OCI-LY1 (cell line): ENCODE results near the gene PIGZ.

Source experiments
- CTCF ChIP-seq: fragments of 200-600 bp; sonication (generic), shearing (Covaris generic); IDR thresholded peaks from 2 replicates; pipeline ENCODE4 v1.5.1; 2017; ENCODE audit warnings: mild to moderate bottlenecking, antibody characterized with exemption, low read length, moderate library complexity, mixed read lengths
- EZH2 ChIP-seq: fragments of 200-600 bp; sonication (generic), shearing (Covaris generic); IDR thresholded peaks from 2 replicates; pipeline ENCODE4 v1.8.0; 2017; ENCODE audit warnings: borderline replicate concordance, mixed run types, mild to moderate bottlenecking, antibody characterized with exemption, low read length, moderate library complexity, mixed read lengths

GRCh38 chr3:196990601-196991007 lies 22.0 kb upstream of the PIGZ start:
- TF ChIP-seq CTCF (no peak), EZH2 (no peak)
